ENCODE data around the gene NOX3. TPM values are rescaled to one million over a fixed set of nuclear protein-coding genes. Genes with fewer than 3 reads are reported as not detected.
"Not testable (repeated sequence)": the region's sequence is repeated elsewhere in the genome, so short reads cannot be mapped to it uniquely, and the experiment has no call there.

The NOX3 gene
- total RNA-seq, 1 donor from 2014 or later = not detected

DNA sequence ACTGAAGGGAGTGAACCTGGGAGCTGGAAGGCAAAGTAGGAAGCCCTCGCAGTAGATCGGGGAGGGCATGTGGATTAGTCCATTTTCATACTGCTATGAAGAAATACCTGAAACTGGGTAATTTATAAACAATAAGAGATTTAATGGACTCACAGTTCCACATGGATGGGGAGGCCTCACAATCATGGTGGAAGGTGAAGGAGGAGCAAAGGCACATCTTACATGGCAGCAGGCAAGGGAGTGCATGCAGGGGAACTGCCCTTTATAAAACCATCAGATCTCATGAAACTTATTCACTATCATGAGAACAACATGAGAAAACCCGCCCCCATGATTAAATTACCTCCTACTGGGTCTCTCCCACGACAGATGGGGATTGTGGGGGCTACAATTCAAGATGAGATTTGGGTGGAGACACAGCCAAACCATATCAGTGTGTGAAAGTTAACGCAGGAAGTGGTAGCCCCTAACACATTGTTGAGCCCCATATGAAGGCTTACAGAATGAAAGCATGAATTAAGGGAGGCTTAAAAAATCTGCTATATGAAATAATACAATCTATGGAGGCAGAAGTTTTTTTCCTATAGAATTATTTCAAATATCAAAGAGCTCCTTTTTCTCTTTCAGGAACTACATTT is 15.5 kb upstream of the NOX3 start:
- DNase-seq (ENCODE audit: low spot score in 2 of 2); FAIRE-seq: not testable (repeated sequence)

DNA sequence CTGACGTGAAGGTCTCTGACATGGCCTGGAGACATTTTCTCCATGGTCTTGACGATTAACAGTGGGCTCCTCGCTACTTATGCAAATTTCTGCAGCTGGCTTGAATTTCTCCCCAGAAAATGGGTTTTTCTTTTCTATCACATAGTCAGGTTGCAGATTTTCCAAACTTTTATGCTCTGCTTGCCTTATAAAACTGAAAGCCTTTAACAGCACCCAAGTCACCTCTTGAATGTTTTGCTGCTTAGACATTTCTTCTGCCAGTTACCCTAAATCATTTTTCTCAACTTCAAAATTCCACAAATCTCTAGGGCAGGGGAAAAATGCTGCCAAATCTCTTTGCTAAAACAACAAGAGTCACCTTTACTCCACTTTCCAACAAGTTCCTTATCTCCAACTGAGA is 12.9 kb upstream of the NOX3 start:
- not testable (repeated sequence) for FAIRE-seq; DNase-seq (ENCODE audit: low spot score in 2 of 2)

DNA sequence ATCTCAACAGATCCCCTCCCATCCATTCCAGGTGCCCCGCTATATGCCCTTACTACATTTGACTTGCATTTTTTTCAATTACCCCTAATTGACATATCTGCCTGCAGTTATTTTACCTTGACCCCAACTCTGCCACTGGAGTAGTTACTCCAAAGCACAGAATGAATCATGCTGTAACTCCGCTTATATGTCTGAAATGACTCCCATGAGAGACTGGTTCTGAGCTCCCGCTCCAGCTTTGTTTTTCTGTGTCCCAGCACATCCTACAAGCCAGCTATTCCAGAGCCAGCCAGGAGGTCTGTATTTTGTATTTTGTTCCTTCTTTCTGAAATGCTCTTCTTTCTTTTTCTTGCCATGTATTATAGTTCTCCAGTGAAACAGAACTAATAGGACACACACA is 10.9 kb upstream of the NOX3 start:
- FAIRE-seq (no peak), DNase-seq (ENCODE audit: low spot score in 2 of 2) (no peak)

DNA sequence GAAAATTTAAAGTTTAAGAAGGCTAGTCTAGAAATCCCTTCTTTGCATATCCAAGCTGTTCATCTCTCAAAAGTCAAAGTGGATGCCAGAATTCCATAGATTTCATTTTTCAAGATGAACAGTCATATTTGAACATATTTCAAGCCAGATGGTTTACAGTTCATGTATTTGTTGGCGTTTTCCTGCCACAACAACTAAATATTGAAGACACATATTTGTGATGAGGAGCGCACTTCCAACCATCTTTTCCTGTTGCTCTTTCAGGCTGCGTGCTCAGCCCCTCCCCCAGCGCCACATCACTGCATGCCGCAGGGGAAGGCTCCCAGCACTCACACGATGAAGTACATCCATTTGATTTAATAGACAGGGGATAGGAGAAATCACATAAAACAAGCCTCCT is 5.9 kb upstream of the NOX3 start:
- no peak for DNase-seq (ENCODE audit: low spot score in 2 of 2)
- no peak for FAIRE-seq

DNA sequence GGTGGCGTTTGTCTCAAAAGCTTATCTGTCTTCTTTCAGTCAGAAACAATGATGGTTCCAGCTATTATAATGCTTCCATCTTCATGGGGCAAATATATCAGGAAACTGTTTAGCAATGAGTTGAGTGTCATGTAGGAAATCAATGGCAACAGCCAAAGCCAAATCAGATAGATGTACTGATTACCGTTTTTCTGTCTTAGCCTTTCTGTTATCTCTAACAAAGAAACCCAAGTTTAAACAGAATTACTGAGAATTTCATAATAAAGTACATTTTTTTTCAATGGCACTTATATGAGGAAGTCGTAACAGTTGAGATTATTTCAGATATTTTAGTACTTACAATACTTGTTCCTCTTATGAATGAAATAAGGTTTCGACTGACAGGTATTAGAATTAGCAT is 1.2 kb downstream of the NOX3 start:
- no peak for FAIRE-seq
- no peak for DNase-seq (ENCODE audit: low spot score in 2 of 2)

DNA sequence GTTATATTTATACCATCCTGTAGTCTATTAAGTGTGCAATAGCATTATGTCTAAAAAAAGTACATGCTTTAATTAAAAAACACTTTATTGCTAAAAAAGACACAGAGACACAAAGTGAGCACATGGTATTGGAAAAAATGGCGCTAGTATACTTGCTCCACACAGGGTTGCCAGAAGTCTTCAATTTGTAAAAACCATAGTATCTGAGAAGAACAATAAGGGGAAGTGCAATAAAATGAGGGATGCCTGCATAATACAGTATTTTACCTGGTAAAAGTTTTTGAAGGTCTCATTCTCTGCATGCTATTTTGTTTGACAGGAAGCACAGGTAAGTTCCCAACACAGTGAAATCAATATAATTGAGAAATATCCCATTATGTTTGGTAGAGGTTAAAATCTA is 1.6 kb downstream of the NOX3 start:
- FAIRE-seq (no peak), DNase-seq (ENCODE audit: low spot score in 2 of 2) (no peak)

DNA sequence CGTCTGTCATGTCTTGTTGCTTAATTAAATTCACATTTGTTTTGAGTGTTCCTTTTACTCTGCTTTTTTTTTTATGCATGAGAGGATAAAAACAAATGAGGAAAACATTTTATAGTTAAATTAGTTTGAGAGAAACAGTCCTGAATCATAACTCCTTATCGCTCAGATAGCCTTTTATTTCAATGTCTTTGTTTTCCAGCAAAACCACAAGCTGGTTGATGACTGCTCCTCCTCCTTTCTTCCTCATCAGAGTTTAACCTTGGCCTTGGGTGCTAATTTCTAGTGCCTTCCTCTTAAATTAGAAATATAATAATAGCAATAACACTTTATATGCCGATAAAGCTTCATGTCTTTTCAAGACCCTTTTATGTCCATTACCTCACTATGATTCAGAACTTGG is 3.1 kb downstream of the NOX3 start:
- no peak for DNase-seq (ENCODE audit: low spot score in 2 of 2)

DNA sequence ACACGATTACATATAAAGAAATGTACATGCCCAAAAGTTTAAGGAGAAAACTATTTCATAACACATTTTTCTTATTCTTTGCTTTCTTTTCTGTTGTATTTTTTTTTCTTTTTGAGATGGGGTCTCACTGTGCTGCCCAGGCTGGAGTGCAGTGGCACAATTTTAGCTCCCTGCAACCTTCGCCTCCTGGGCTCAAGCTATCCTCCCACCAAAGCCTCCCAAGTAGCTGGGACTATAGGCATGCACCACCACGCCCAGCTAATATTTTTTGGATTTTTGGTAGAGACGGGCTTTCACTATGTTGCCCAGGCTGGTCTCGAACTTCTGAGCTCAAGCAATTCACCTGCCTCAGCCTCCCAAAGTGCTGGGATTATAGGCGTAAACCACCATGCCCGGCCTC is 4.1 kb downstream of the NOX3 start:
- DNase-seq (ENCODE audit: low spot score in 2 of 2); FAIRE-seq: not testable (repeated sequence)

More for the DNA sequence above, 3.1 kb downstream of the NOX3 start:
- no peak for FAIRE-seq

DNA sequence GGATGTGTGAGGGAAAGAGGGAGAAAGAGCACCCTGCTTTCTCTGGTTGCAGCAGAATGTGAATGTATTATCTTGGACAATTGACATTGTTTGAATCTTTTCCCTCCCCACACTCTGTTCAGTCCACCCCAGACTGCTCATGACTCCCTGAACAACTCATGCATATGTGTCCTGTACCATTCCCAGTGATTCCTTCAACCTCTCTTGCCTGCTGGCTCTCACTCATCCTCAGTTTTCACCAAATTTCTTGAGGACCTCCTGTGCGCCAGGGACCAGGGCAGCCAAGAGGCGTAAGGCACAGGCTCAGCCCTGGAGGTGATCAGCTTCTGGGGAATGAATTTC is 5.4 kb downstream of the NOX3 start:
- DNase-seq (ENCODE audit: low spot score in 2 of 2) = no peak
- no peak for FAIRE-seq

DNA sequence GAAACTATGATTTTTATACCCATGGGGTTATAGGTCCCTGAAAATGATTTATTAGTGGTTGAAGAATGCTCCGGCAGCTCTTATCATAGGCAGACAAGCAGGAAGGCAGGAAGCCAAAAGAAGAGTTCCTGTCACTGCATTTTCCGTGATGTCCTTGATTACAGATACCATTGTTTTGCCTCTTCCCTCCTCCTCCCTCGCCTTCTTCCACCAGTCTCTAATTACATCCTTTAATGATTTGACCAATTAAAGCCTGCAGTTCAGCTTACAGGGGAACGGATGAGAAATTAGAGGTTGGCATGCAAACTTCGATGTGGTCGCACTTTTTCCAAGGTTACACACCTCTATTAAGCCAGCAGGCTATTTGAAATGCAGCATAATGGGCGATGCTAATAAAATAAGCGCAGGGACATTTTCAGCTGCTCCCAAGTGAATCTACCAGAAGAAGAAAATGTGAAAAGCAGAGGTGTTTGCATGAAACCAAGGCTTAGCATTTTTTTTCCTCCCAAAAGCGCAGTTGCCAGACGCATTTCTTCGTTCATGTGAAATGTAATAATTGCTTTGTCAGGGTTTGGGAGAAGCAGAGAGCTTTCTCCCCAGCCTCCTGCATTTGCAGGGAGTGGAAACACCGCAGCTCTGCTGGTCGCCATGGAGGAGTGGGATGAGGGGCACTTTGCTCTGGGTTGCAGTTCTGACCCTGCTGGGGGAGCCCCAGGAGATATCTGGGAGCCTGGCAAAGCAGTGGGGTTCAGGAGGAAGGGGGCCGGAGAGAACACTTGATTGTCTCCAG is 6.0 kb downstream of the NOX3 start:
- FAIRE-seq (no peak), DNase-seq (ENCODE audit: low spot score in 2 of 2) (no peak)

DNA sequence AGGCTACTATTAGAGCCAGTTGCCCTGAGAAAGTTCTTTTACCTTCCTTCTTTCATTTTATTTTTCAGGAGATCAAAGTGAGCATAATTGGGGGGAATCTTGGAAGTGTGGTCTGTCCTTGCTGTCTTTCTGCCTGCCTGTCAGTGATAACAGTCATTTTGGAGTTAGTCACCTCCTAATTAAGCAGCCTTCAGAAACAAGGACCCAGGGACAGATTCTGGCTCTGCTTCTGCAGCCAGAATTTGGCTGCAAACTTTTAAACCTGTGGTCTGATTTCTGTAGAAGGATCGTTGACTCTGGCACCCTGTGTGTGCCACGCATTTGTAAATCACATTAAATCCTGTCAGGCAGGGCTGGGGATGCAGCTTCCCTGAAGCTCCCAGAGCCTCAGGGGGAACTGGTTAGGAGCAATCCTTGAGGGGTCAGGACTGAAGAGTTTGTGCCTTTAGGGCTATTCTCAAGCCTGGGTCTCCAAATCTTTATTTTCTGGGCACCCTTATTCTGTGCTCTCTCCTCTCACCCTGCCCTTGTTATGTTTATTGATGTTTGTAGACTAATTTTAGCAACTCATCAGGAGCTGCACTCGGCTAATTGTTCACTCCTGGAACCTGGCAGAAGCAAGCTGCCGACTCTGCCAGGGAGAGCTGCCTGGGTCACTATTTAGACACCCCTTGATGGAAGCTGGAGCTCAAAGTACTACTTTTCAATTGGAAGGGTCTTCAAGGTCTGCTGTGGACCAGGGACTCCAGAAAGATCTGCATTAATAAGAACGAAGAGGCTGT is 6.8 kb downstream of the NOX3 start:
- DNase-seq (ENCODE audit: low spot score in 2 of 2) (no peak), FAIRE-seq (no peak)

DNA sequence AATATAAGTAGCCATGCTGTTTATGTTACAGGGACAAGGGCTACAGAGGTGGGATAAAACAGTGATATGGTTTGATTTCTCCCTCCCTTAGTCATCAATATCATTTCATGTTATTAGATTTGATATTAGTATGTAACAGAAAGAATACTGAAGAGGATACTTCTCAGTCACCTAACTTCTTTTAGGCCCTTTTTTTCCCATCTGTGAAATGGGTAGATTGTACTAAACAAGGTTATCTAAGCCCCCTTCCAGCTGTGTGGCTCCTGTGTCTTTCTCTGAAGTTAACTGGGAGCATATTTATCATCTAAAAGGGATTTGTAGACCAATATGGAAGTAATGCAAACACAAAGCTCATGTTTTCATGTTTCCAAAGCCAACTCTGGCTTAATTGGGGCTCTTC is 7.7 kb downstream of the NOX3 start:
- FAIRE-seq = no peak
- no peak for DNase-seq (ENCODE audit: low spot score in 2 of 2)

DNA sequence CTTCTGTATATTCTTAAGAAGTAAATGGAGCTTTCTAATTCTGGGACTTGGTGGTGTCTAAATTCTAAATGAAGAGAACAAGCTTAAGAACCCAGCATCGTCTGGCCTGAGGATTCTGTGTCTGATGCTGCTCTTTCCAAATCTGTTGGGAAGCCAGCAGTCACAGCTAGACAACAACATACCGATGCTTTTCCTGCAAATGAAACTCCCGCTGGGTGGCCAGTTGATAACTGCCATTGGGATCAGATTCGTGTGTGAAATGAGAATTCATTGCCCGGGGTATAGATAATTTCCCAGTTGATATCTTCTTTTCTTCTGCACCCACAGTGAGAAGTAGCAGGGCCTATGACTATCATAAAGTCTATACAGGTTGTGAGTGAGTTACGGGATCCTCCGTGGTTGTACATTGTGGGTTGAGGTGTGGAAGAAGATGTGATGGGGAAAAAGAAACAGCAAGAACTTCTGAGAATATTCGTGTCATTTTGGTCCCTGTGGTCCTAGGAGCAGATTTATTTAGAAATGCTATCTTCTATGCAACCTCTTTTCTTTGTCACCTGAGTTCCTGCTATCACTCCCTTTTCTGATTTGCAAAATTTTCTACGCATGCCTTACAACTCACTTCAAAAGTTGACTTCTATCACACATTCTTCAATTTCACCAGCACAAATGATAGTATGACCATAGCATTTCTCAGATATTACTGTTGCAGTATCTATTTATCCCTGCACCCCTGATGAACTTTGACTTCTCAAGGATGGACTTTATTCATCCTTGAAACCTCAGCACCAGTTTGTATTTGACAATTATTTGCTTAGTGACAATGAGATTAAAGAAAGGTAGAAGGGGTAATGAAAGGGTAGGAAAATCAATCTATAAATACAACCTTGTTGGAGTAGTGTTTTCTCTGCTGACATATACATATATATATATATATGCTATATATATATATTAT is 10.4 kb downstream of the NOX3 start:
- FAIRE-seq (no peak), DNase-seq (ENCODE audit: low spot score in 2 of 2) (no peak)

DNA sequence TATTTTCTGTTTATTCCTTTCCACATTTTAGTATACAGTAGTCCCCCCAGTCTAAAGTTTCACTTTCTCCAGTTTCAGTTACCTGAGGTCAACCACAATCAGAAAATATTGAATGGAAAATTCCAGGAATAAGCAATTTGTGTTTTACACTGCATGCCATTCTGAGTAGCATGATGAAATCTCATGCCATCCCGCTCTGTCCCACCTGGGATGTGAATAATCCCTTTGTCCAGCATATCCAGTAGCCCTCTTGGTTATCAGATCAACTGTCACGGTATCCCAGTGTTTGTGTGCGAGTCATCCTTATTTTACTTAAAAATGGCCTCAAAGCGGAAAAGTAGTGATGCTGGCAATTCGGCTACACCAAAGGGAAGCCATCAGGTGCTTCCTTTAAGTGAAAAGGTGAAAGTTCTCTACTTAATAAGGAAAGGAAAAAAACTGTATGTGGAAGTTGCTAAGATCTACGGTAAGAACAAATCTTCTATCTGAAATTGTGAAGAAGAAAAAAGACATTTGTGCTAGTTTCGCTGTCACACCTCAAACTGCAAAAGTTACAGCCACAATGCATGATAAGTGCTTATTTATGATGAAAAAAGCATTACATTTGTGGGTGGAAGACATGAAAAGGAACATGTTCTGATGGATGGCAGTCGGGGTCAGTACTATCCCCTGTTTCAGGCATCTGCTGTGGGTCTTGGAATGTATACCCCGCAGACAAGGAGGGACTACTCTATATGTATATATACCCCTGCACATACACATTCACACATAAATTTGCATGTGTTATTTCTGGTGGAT is 11.3 kb downstream of the NOX3 start:
- no peak for FAIRE-seq
- DNase-seq (ENCODE audit: low spot score in 2 of 2) = no peak

DNA sequence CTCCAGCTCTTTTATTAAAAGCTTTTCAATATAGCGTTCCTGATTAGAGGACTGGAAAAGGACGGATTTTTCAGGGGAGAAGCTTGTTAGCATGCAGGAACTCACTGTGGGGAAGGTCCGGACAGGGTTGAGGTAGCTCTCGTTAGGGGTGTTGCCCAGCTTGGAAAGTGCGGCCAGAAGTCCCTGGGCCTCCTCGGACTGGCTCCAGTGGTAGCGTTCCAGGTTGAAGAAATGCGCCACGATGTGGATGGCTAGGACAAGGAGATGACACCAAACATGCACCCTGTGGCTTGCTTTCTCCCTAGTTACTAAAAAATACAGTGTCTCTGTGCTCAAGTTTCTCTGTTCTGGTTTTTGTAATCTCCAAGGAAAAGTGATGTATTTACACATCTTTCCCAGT is 12.5 kb downstream of the NOX3 start:
- FAIRE-seq = no peak
- no peak for DNase-seq (ENCODE audit: low spot score in 2 of 2)

DNA sequence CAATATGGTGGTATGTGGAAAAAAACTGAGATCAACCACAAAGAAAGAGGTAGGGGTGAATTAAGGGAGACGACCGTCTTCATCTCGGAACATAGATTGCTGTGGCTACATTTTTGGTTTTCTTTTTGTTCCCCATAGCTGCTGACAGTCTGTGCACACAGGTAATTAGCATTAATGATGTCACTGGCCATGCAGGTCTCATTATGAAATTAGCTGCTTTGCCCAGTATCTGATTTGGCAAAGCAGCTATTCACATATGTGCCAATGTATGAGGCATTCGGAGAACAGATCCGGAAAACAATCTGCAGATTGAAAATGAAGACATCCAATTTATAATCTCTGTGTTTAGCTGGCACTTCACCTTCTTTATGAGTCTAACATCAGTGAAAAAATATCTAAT is 13.1 kb downstream of the NOX3 start:
- FAIRE-seq (no peak), DNase-seq (ENCODE audit: low spot score in 2 of 2) (no peak)

DNA sequence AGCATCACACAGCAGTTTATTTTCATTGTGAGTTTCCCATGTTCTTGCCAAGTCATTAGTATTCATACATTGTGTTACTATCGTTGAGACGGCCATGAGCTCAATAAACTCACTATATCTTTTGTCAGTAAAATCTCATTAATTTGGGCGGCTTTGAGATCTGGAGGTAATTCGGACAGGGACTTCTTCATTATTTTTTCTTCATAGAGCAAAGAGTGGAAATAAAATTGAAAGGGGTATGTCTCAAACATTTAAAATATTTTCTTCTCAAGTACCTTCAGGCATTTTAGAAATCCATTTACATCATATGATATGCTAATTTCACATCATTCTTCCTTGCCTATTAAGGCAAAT is 14.6 kb downstream of the NOX3 start:
- no peak for DNase-seq (ENCODE audit: low spot score in 2 of 2)
- no peak for FAIRE-seq

DNA sequence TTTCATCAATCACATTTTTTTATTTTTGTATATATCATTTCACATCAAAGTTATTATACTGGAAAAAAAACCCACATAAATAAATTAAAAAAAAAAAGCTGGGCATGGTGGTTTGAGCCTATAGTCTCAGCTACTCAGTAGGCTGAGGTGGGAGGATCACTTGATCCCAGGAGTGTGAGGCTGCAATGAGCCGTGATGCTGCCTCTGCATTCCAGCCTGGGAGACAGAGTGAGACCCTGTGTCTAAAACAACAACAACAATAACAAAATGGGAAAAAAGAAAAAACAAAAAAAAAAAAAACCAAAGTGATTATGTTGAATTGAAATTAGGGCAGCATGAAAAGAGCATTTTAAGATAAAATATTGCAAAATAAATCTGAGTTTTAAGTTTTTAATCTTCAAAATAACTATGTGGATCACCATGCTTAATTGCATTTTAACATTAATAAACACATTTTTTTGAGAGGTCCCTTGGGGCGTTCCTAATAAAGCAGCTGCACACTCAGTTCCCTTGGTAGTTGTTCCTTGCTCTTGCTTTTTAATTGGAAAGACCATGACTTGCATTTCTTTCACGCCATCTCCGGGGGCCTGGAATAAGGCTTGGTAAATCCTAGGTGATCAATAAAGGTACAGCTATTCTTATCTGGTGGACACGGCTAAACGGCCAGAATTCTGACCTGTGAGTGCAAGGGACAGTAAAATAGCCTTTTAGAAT is 15.1 kb downstream of the NOX3 start:
- no peak for FAIRE-seq
- no peak for DNase-seq (ENCODE audit: low spot score in 2 of 2)

DNA sequence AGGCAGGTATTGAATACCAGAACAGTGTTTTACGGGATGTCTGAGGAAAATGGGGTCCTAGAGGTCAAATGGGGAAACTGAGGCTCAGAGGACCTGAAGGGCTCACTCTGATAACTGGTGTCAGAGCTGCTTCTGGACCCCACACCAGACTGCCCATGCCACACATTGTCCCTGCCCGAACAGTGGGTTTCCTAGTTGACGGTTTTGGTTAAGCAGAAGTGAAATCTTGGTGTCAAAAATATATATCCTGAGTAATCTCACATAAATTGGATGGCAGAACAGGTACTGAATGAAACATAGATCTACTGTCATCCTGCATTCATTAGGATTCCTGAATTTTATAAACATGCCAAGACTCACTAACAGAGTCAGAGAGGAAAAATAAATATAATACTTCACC is 16.3 kb downstream of the NOX3 start:
- FAIRE-seq (no peak), DNase-seq (ENCODE audit: low spot score in 2 of 2) (no peak)

Data from frontal cortex (tissue), 4 donors.